ENCODE measurements around the gene HNRNPL.

GRCh38 chr19:38883286-38883685, 33.5 kb upstream of the HNRNPL start:
- TF ChIP-seq, protein P1, sequence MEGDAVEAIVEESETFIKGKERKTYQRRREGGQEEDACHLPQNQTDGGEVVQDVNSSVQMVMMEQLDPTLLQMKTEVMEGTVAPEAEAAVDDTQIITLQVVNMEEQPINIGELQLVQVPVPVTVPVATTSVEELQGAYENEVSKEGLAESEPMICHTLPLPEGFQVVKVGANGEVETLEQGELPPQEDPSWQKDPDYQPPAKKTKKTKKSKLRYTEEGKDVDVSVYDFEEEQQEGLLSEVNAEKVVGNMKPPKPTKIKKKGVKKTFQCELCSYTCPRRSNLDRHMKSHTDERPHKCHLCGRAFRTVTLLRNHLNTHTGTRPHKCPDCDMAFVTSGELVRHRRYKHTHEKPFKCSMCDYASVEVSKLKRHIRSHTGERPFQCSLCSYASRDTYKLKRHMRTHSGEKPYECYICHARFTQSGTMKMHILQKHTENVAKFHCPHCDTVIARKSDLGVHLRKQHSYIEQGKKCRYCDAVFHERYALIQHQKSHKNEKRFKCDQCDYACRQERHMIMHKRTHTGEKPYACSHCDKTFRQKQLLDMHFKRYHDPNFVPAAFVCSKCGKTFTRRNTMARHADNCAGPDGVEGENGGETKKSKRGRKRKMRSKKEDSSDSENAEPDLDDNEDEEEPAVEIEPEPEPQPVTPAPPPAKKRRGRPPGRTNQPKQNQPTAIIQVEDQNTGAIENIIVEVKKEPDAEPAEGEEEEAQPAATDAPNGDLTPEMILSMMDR (IDR thresholded peaks at IDR 0.05) = no peak
- no peak for TF ChIP-seq POLR2A (IDR thresholded peaks at IDR 0.05)
